ENCODE results near the gene UGT1A5.

UGT1A5 gene

GRCh38 chr2:233807215-233807865, 94.6 kb downstream of the UGT1A5 start:
- TF ChIP-seq TAF1 (IDR thresholded peaks at IDR 0.05; ENCODE audit: borderline replicate concordance, low read depth, low read length) (no peak), POLR2AphosphoS5 (IDR thresholded peaks at IDR 0.05; ENCODE audit: low read depth, low read length) (no peak), POLR2A (IDR thresholded peaks at IDR 0.05; ENCODE audit: low read depth, low read length) (no peak)
- no peak for FAIRE-seq
- DNase-seq (ENCODE audit: insufficient read length): no peak

GRCh38 chr2:233807966-233808935, 95.5 kb downstream of the UGT1A5 start:
- FAIRE-seq (no peak), DNase-seq (ENCODE audit: insufficient read length) (no peak)
- no peak for TF ChIP-seq POLR2A (IDR thresholded peaks at IDR 0.05; ENCODE audit: low read depth, low read length)
- TF ChIP-seq TAF1 (IDR thresholded peaks at IDR 0.05; ENCODE audit: borderline replicate concordance, low read depth, low read length): no peak
- TF ChIP-seq POLR2AphosphoS5 (IDR thresholded peaks at IDR 0.05; ENCODE audit: low read depth, low read length): no peak

DNA sequence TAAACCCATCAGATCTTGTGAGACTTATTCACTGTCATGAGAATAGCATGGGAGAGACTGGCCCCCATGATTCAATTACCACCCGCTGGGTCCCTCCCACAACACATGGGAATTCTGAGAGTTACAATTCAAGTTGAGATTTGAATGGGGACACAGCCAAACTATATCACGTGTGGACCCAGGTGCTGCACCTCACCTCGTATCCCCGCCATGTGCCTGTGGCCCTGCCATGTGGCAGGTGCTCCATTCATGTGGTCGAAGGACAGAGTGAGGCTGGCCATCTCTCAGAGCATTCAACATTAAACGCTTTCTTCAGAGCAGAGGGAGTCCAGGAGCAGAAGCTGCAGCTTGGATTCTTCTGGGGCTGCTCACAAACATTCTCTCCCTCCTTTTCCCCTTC, 97.7 kb downstream of the UGT1A5 start:
- DNase-seq (ENCODE audit: insufficient read length) (no peak), FAIRE-seq (no peak)
- TF ChIP-seq TAF1 (IDR thresholded peaks at IDR 0.05; ENCODE audit: borderline replicate concordance, low read depth, low read length): no peak
- TF ChIP-seq POLR2AphosphoS5 (IDR thresholded peaks at IDR 0.05; ENCODE audit: low read depth, low read length): no peak
- TF ChIP-seq POLR2A (IDR thresholded peaks at IDR 0.05; ENCODE audit: low read depth, low read length): no peak

DNA sequence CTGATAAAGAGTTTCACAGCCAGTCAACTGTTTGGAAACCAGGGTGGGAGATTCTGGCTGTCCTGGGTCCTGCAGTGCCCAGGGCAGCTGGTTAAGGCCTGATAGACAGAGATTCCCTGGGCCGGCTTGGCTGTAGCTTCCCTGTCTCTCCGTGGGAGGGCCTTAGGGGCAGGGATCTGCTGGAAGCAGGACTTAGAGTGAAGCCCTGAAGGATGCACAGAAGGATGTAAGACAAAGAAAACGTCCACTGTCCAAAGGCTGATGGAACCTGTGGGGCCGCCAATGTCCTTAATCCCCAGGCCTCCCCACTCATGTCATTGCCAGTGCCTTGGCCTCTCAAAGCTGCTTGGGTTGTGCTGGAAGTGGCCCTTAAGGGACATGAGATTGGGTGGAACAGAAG, 98.4 kb downstream of the UGT1A5 start:
- no peak for TF ChIP-seq TAF1 (IDR thresholded peaks at IDR 0.05; ENCODE audit: borderline replicate concordance, low read depth, low read length)
- TF ChIP-seq POLR2A (IDR thresholded peaks at IDR 0.05; ENCODE audit: low read depth, low read length): no peak
- TF ChIP-seq POLR2AphosphoS5 (IDR thresholded peaks at IDR 0.05; ENCODE audit: low read depth, low read length): no peak
- DNase-seq (ENCODE audit: insufficient read length) (no peak), FAIRE-seq (no peak)

GRCh38 chr2:233811732-233812131, 99.0 kb downstream of the UGT1A5 start:
- FAIRE-seq (no peak), DNase-seq (ENCODE audit: insufficient read length) (no peak)
- TF ChIP-seq TAF1 (IDR thresholded peaks at IDR 0.05; ENCODE audit: borderline replicate concordance, low read depth, low read length) (no peak), POLR2A (IDR thresholded peaks at IDR 0.05; ENCODE audit: low read depth, low read length) (no peak), POLR2AphosphoS5 (IDR thresholded peaks at IDR 0.05; ENCODE audit: low read depth, low read length) (no peak)

DNA sequence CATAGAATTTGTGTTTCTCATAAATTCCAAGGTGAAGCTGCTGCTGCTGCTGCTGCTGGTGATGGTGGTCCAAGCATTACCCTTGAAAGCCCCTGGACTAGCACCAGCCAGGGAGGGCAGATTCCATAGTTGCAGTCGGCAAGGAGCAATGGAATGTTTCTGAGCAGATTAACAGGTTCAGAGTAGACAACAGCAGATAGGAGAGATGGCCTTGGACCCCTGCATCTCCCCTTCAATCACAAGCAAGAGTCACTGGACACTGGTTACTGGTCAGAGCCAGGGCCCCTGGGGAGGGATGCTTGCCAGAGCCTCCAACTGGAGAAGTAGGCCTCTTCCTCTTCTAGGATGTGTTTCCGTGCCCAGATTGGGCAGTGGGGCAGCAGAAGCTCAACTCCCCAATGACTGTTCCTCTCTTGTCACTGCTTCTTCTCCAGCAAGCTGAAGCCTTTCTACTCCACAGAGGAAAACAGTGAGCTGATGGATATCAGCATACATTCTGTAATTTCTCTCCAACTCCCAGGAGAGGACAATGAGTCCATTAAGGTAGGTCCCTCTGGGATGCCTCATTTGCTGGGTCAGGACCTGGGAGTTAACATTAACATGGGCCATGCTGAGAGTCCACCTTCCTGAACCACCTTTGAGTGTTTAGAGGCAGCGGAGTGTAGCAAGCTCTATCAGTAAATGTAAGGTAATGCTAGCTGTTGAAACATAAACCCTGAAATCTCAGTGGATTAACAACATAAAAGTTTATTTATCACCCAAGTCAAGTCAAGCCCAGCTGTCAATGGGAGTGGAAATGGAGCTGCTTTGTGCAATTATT, 100.7 kb downstream of the UGT1A5 start:
- FAIRE-seq (no peak), DNase-seq (ENCODE audit: insufficient read length) (no peak)

DNA sequence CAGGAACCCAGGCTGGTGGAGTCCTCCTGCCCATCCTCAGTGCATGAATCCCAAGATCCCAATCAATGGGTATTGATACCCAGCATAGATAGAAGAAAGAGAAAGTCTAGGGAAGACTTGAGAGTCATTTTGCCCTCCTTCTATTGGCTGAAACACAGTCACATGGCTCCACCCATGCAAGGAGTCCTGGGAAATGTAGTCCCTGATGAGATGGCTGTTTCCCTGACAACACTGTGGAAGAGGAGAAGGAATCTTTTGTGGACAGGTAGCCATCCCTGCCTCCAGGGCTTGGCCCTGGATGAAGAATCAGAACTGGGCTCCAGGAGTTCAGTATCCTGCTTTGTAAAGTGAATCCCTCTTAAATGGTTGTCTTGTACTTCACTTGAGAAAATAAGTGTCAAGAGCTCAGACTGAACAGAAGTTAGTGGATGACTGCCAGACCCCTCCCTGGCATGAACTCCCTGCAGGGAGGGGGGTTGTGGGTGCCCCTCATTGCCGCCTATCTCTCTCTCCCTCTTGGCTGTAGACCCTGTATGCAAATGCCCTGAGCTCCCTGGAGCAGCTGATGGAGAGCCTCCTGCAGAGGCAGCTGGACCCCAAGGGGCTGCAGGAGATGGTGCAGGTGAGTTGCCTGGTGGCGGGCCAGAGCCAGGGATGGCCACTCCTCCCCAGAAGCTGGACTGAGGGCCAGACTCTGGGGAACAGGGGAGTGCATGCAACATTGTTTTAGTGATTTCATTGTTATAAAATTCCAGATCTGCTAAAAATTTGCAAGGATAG, 101.5 kb downstream of the UGT1A5 start:
- FAIRE-seq: no peak
- DNase-seq (ENCODE audit: insufficient read length): no peak
- TF ChIP-seq POLR2A (IDR thresholded peaks at IDR 0.05; ENCODE audit: low read depth, low read length): no peak
- TF ChIP-seq TAF1 (IDR thresholded peaks at IDR 0.05; ENCODE audit: borderline replicate concordance, low read depth, low read length): no peak
- no peak for TF ChIP-seq POLR2AphosphoS5 (IDR thresholded peaks at IDR 0.05; ENCODE audit: low read depth, low read length)

More for the DNA sequence above, 100.7 kb downstream of the UGT1A5 start:
- TF ChIP-seq POLR2A (IDR thresholded peaks at IDR 0.05; ENCODE audit: low read depth, low read length): no peak
- no peak for TF ChIP-seq TAF1 (IDR thresholded peaks at IDR 0.05; ENCODE audit: borderline replicate concordance, low read depth, low read length)
- TF ChIP-seq POLR2AphosphoS5 (IDR thresholded peaks at IDR 0.05; ENCODE audit: low read depth, low read length): no peak

GRCh38 chr2:233815861-233816260, 103.2 kb downstream of the UGT1A5 start:
- FAIRE-seq: no peak
- TF ChIP-seq POLR2AphosphoS5 (IDR thresholded peaks at IDR 0.05; ENCODE audit: low read depth, low read length) (no peak), TAF1 (IDR thresholded peaks at IDR 0.05; ENCODE audit: borderline replicate concordance, low read depth, low read length) (no peak), POLR2A (IDR thresholded peaks at IDR 0.05; ENCODE audit: low read depth, low read length) (no peak)
- no peak for DNase-seq (ENCODE audit: insufficient read length)

- TF ChIP-seq TAF1 (IDR thresholded peaks at IDR 0.05; ENCODE audit: borderline replicate concordance, low read depth, low read length): no peak
- TF ChIP-seq POLR2AphosphoS5 (IDR thresholded peaks at IDR 0.05; ENCODE audit: low read depth, low read length): no peak
- TF ChIP-seq POLR2A (IDR thresholded peaks at IDR 0.05; ENCODE audit: low read depth, low read length): no peak
- DNase-seq (ENCODE audit: insufficient read length) (no peak), FAIRE-seq (no peak)
These were observed 103.6 kb downstream of the UGT1A5 start for GRCh38 chr2:233816334-233816733.

- TF ChIP-seq POLR2A (IDR thresholded peaks at IDR 0.05; ENCODE audit: low read depth, low read length) (no peak), TAF1 (IDR thresholded peaks at IDR 0.05; ENCODE audit: borderline replicate concordance, low read depth, low read length) (no peak), POLR2AphosphoS5 (IDR thresholded peaks at IDR 0.05; ENCODE audit: low read depth, low read length) (no peak)
- FAIRE-seq: no peak
- DNase-seq (ENCODE audit: insufficient read length): no peak
These were observed 104.1 kb downstream of the UGT1A5 start for GRCh38 chr2:233816771-233817170.
